Esophagus muscularis mucosa (tissue), 3 donors: Measurements from ENCODE around the gene AURKA.

Source experiments
- POLR2A ChIP-seq: fragments of 450-650 bp; IDR thresholded peaks from one replicate; pipeline ENCODE4 v1.6.1; 2017; ENCODE audit warnings: antibody characterized with exemption, moderate library complexity, mild to moderate bottlenecking, low read depth
- POLR2AphosphoS5 ChIP-seq, 2 donors: sonication (generic); formaldehyde crosslinking; IDR thresholded peaks; one replicate each; pipeline ENCODE4 v1.6.1; 2017; ENCODE audit warnings: antibody characterized with exemption in 2 of 2
- TF ChIP-seq, protein P1 (sequence below), 3 experiments: fragments of 200-600 bp in 2 of 3; fragments of 450-650 bp in 1 of 3; sonication (generic) in 2 of 3; IDR thresholded peaks; one replicate each; pipeline ENCODE4 v1.5.1; 2017 to 2019; ENCODE audit warnings: antibody characterized with exemption in 3 of 3, mild to moderate bottlenecking in 2 of 3, moderate library complexity in 1 of 3

DNA sequence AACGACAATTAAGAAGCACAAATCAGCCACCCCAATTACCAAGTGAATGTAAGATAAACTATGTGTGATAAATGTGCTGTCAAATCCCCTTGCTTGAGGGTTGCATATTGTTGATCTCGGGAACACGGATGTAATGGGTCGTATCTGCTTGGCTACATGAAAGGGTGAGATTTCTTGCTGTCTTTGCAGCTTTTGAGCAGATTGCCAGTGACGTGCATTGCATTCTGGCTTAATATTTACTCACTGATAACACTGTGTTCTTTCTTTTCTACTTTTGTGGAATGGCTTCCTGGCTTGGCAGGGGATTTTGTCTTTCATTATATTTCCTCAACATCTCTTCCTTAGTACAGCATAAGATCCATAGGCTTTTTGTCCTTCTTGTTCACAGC, 43.7 kb downstream of the AURKA start:
- TF ChIP-seq, protein P1, sequence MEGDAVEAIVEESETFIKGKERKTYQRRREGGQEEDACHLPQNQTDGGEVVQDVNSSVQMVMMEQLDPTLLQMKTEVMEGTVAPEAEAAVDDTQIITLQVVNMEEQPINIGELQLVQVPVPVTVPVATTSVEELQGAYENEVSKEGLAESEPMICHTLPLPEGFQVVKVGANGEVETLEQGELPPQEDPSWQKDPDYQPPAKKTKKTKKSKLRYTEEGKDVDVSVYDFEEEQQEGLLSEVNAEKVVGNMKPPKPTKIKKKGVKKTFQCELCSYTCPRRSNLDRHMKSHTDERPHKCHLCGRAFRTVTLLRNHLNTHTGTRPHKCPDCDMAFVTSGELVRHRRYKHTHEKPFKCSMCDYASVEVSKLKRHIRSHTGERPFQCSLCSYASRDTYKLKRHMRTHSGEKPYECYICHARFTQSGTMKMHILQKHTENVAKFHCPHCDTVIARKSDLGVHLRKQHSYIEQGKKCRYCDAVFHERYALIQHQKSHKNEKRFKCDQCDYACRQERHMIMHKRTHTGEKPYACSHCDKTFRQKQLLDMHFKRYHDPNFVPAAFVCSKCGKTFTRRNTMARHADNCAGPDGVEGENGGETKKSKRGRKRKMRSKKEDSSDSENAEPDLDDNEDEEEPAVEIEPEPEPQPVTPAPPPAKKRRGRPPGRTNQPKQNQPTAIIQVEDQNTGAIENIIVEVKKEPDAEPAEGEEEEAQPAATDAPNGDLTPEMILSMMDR (IDR thresholded peaks at IDR 0.05) = no peak
- TF ChIP-seq POLR2AphosphoS5 (IDR thresholded peaks at IDR 0.05) = no peak
- TF ChIP-seq POLR2A = no peak
